ENCODE data around the gene IMPG2. TPM values are rescaled to one million over a fixed set of nuclear protein-coding genes. Genes with fewer than 3 reads are reported as not detected.

The IMPG2 gene
- total and polyA plus RNA-seq, 2 experiments from 2014 or later = 0.77 TPM; not detected in 1

GRCh38 chr3:101303836-101304235 is 16.5 kb downstream of the IMPG2 start:
- no peak for TF ChIP-seq EZH2phosphoT487 (IDR thresholded peaks at IDR 0.05; ENCODE audit: low read depth, severe bottlenecking, unreplicated experiment)
- TF ChIP-seq, protein P1, sequence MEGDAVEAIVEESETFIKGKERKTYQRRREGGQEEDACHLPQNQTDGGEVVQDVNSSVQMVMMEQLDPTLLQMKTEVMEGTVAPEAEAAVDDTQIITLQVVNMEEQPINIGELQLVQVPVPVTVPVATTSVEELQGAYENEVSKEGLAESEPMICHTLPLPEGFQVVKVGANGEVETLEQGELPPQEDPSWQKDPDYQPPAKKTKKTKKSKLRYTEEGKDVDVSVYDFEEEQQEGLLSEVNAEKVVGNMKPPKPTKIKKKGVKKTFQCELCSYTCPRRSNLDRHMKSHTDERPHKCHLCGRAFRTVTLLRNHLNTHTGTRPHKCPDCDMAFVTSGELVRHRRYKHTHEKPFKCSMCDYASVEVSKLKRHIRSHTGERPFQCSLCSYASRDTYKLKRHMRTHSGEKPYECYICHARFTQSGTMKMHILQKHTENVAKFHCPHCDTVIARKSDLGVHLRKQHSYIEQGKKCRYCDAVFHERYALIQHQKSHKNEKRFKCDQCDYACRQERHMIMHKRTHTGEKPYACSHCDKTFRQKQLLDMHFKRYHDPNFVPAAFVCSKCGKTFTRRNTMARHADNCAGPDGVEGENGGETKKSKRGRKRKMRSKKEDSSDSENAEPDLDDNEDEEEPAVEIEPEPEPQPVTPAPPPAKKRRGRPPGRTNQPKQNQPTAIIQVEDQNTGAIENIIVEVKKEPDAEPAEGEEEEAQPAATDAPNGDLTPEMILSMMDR (IDR thresholded peaks at IDR 0.05; ENCODE audit: poor library complexity) = no peak
- TF ChIP-seq EZH2 (IDR thresholded peaks at IDR 0.05; ENCODE audit: borderline replicate concordance) = no peak
- no peaks in the 10 kb centered on the region for H3K4me1 ChIP-seq (ENCODE audit: insufficient read depth)
- no peaks in the 10 kb centered on the region for H3K27me3 ChIP-seq
- no peak for DNase-seq (ENCODE audit: low spot score)
- H3K36me3 ChIP-seq (replicated peaks; ENCODE audit: insufficient read depth, low read depth) = no peaks in the 10 kb centered on the region
- H4K20me1 ChIP-seq (ENCODE audit: insufficient read depth, poor library complexity, severe bottlenecking) = no peaks in the 10 kb centered on the region
- H3K4me3 ChIP-seq = no peak overlapping the region
- H3K9me3 ChIP-seq (ENCODE audit: low read depth) = peaks cover 4% of the 10 kb centered on the region
- H3K9me2 ChIP-seq (replicated peaks; ENCODE audit: insufficient read depth) = no peaks in the 10 kb centered on the region
- H3K27ac ChIP-seq = no peak overlapping the region
- H3K79me2 ChIP-seq = no peaks in the 10 kb centered on the region
- H2AFZ ChIP-seq = no peak overlapping the region
- H3K4me2 ChIP-seq = no peak overlapping the region

DNA sequence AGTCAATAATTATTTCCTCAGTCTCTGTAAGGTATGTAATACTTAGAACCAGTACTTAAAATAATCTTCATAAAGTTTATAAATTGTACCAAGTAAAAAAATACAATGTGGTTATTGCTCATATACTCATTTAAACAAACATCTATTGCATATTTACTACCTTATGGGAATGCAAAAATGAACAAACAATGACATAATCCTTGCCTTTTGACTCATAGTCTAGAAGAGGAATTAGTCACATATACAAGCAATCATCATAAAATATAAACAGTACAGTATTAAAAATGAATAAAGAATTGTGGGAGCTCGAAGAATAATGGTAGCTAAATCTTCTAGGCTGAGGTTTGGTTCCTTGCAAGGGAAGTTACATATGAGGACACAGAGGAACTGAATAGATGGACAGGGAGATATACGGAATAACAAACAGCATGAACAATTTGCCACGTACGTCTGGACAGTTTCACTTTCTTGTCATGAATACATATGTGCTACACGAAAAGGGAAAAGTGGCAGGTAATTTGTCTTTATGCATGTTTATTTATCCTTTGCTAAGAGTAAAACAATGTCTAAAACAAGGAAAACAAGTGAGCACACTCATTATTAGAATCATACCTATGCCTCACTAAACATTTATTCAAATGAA is 17.2 kb downstream of the IMPG2 start:
- no peak overlapping the region for H3K27ac ChIP-seq
- no peak for TF ChIP-seq EZH2phosphoT487 (IDR thresholded peaks at IDR 0.05; ENCODE audit: low read depth, severe bottlenecking, unreplicated experiment)
- no peak for TF ChIP-seq EZH2 (IDR thresholded peaks at IDR 0.05; ENCODE audit: borderline replicate concordance)
- TF ChIP-seq, protein P1 (IDR thresholded peaks at IDR 0.05; ENCODE audit: poor library complexity) = no peak
- H3K4me1 ChIP-seq (ENCODE audit: insufficient read depth) = no peaks in the 10 kb centered on the region
- no peak overlapping the region for H2AFZ ChIP-seq
- no peaks in the 10 kb centered on the region for H3K36me3 ChIP-seq (replicated peaks; ENCODE audit: insufficient read depth, low read depth)
- H3K4me3 ChIP-seq = no peak overlapping the region
- no peaks in the 10 kb centered on the region for H4K20me1 ChIP-seq (ENCODE audit: insufficient read depth, poor library complexity, severe bottlenecking)
- H3K27me3 ChIP-seq = no peaks in the 10 kb centered on the region
- no peak for DNase-seq (ENCODE audit: low spot score)
- 80% methylated on average over 5 of the region's 5 CpGs for WGBS (ENCODE audit: low lambda C conversion rate, missing lambda C conversion rate)
- H3K9me3 ChIP-seq (ENCODE audit: low read depth) = peaks cover 7% of the 10 kb centered on the region
- no peaks in the 10 kb centered on the region for H3K9me2 ChIP-seq (replicated peaks; ENCODE audit: insufficient read depth)
- no peaks in the 10 kb centered on the region for H3K79me2 ChIP-seq
- H3K4me2 ChIP-seq = no peak overlapping the region

- WGBS (ENCODE audit: low lambda C conversion rate, missing lambda C conversion rate) = 80% methylated on average over 8 of the region's 8 CpGs
- TF ChIP-seq EZH2phosphoT487 (IDR thresholded peaks at IDR 0.05; ENCODE audit: low read depth, severe bottlenecking, unreplicated experiment) = no peak
- TF ChIP-seq, protein P1 (IDR thresholded peaks at IDR 0.05; ENCODE audit: poor library complexity) = no peak
- no peak for TF ChIP-seq EZH2 (IDR thresholded peaks at IDR 0.05; ENCODE audit: borderline replicate concordance)
- Histone ChIP-seq H4K20me1 (ENCODE audit: insufficient read depth, poor library complexity, severe bottlenecking) (no peaks in the 10 kb centered on the region), H3K9me2 (replicated peaks; ENCODE audit: insufficient read depth) (no peaks in the 10 kb centered on the region), H3K36me3 (replicated peaks; ENCODE audit: insufficient read depth, low read depth) (no peaks in the 10 kb centered on the region), H3K27ac (no peak overlapping the region), H3K9me3 (ENCODE audit: low read depth) (peaks cover 7% of the 10 kb centered on the region), H3K4me2 (no peak overlapping the region), H3K79me2 (no peaks in the 10 kb centered on the region), H3K4me1 (ENCODE audit: insufficient read depth) (no peaks in the 10 kb centered on the region), H3K4me3 (no peak overlapping the region), H3K27me3 (no peaks in the 10 kb centered on the region), H2AFZ (no peak overlapping the region)
- no peak for DNase-seq (ENCODE audit: low spot score)
Measured at GRCh38 chr3:101300073-101300472, 20.3 kb downstream of the IMPG2 start.

DNA sequence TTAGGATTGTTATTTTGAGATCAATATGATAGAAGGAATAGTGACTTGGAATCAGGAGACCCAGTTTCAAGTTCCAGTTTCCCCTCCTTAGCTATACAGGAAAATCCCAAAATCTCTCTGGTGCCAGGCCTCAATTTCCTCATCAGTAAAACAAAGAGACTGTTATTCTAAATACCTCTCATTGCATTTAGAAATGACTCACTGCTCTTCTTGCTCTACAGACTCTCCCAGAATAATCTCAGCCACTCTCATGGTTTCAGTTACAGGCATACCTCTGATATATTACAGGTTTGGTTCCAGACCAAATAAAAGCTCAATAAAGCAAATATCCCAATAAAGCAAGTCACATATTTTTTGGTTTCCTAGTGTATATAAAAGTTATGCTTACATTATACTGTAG is 28.3 kb downstream of the IMPG2 start:
- H3K4me2 ChIP-seq = no peak overlapping the region
- no peaks in the 10 kb centered on the region for H3K36me3 ChIP-seq (replicated peaks; ENCODE audit: insufficient read depth, low read depth)
- no peaks in the 10 kb centered on the region for H3K4me1 ChIP-seq (ENCODE audit: insufficient read depth)
- H4K20me1 ChIP-seq (ENCODE audit: insufficient read depth, poor library complexity, severe bottlenecking) = no peaks in the 10 kb centered on the region
- no peak for DNase-seq (ENCODE audit: low spot score)
- H3K4me3 ChIP-seq = no peak overlapping the region
- no peaks in the 10 kb centered on the region for H3K9me2 ChIP-seq (replicated peaks; ENCODE audit: insufficient read depth)
- H3K9me3 ChIP-seq (ENCODE audit: low read depth) = no peaks in the 10 kb centered on the region
- no peak overlapping the region for H3K27ac ChIP-seq
- H3K79me2 ChIP-seq = no peaks in the 10 kb centered on the region
- H3K27me3 ChIP-seq = no peaks in the 10 kb centered on the region
- no peak for TF ChIP-seq EZH2phosphoT487 (IDR thresholded peaks at IDR 0.05; ENCODE audit: low read depth, severe bottlenecking, unreplicated experiment)
- no peak overlapping the region for H2AFZ ChIP-seq

Data from hepatocyte (in vitro differentiated cells).